ENCODE data around the gene CNTN5.

Gene CNTN5

GRCh38 chr11:99973993-99974392, 953.2 kb downstream of the CNTN5 start:
- no peak for FAIRE-seq

GRCh38 chr11:99979042-99979441, 958.3 kb downstream of the CNTN5 start:
- no peak for FAIRE-seq

GRCh38 chr11:99987821-99988470, 967.2 kb downstream of the CNTN5 start:
- no peak for FAIRE-seq

- FAIRE-seq: no peak
Observed at GRCh38 chr11:99988471-99988837, 967.7 kb downstream of the CNTN5 start.

GRCh38 chr11:100003985-100004384, 983.2 kb downstream of the CNTN5 start:
- FAIRE-seq: no peak

GRCh38 chr11:100004541-100004940, 983.8 kb downstream of the CNTN5 start:
- FAIRE-seq: no peak

GRCh38 chr11:100008417-100008816, 987.7 kb downstream of the CNTN5 start:
- FAIRE-seq: no peak

GRCh38 chr11:100009728-100010127, 989.0 kb downstream of the CNTN5 start:
- FAIRE-seq: no peak

- no peak for FAIRE-seq
Observed at GRCh38 chr11:100010393-100010792, 989.6 kb downstream of the CNTN5 start.

GRCh38 chr11:100011697-100012096, 990.9 kb downstream of the CNTN5 start:
- no peak for FAIRE-seq

- no peak for FAIRE-seq
Observed at GRCh38 chr11:100013011-100013410, 992.3 kb downstream of the CNTN5 start.

GRCh38 chr11:100031973-100032372, 1011.2 kb downstream of the CNTN5 start:
- FAIRE-seq: no peak

GRCh38 chr11:100061006-100061405, 1040.3 kb downstream of the CNTN5 start:
- FAIRE-seq: no peak

GRCh38 chr11:100066399-100066798, 1045.7 kb downstream of the CNTN5 start:
- no peak for FAIRE-seq

GRCh38 chr11:100068116-100068515, 1047.4 kb downstream of the CNTN5 start:
- no peak for FAIRE-seq

GRCh38 chr11:100072131-100072530, 1051.4 kb downstream of the CNTN5 start:
- no peak for FAIRE-seq

- no peak for FAIRE-seq
Observed at GRCh38 chr11:100080381-100080780, 1059.6 kb downstream of the CNTN5 start.

- no peak for FAIRE-seq
Observed at GRCh38 chr11:100080821-100081220, 1060.1 kb downstream of the CNTN5 start.

- no peak for FAIRE-seq
Observed at GRCh38 chr11:100093698-100094097, 1072.9 kb downstream of the CNTN5 start.

- no peak for FAIRE-seq
Observed at GRCh38 chr11:100094121-100094865, 1073.5 kb downstream of the CNTN5 start.

- FAIRE-seq: no peak
Observed at GRCh38 chr11:100095809-100096208, 1075.1 kb downstream of the CNTN5 start.

GRCh38 chr11:100098560-100098959, 1077.8 kb downstream of the CNTN5 start:
- FAIRE-seq: no peak

GRCh38 chr11:100105255-100105981, 1084.7 kb downstream of the CNTN5 start:
- FAIRE-seq: no peak

- no peak for FAIRE-seq
Observed at GRCh38 chr11:100105982-100106358, 1085.2 kb downstream of the CNTN5 start.

All from TTC549 (cell line).